Left cardiac atrium (tissue), 4 donors: Measurements from ENCODE around the gene CALM3. TPM values are rescaled to one million over a fixed set of nuclear protein-coding genes. Genes with fewer than 3 reads are reported as not detected.
"Not testable (repeated sequence)": the region's sequence is repeated elsewhere in the genome, so short reads cannot be mapped to it uniquely, and the experiment has no call there.

Source experiments
- ATAC-seq, 2 donors: fragments of 200-7000 bp; cut with Tn5 transposase; one replicate each; pipeline ENCODE4 v1.9.1; 2020; ENCODE audit warnings: mild to moderate bottlenecking in 2 of 2, moderate library complexity in 2 of 2
- DNase-seq: peaks from one replicate; pipeline ENCODE4 v3.0.0-alpha.2; 2020
- intact Hi-C, 2 donors: fragments of 100-400 bp; cut with DNase I; formaldehyde crosslinking; loops; one replicate each; pipeline versions ENCODE4 v1.14.1 to v1.15.1; 2022 to 2023
- long read RNA-seq: library from polyadenylated mRNA; unstranded; transcript quantifications from one replicate; pipeline ENCODE4 v2.0.0, GENCODE V29; 2021
- total RNA-seq, 2 donors: library from RNA; stranded (reverse); fragmentation: NEBNext Ultra II Directional; extraction: Animal tissue kit (Norgen Biotek cat#: 25700); gene quantifications; one replicate each; pipeline ENCODE4 v1.2.1, GENCODE V29; 2021
- donor health status: DM: no; HTN: yes; CAD: no.
- donor health status: DM: no; HTN: yes; CAD: no; lungs with severe emphysema.
- donor health status: DM: yes; HTN: yes; CAD: no.
- donor health status: Dilated cardiomyopathy.

Gene CALM3
- total RNA-seq: 100 to 1,000 TPM; 229 to 241 TPM
- long read RNA-seq, transcript CALM3-201 (6 exons, 2,289 nt): major isoform, 26 of 30 reads
- long read RNA-seq, partial matches to known transcripts: 0 of 30 reads
- long read RNA-seq, other reads (novel, unspliced or antisense): 3 of 30 reads

DNA sequence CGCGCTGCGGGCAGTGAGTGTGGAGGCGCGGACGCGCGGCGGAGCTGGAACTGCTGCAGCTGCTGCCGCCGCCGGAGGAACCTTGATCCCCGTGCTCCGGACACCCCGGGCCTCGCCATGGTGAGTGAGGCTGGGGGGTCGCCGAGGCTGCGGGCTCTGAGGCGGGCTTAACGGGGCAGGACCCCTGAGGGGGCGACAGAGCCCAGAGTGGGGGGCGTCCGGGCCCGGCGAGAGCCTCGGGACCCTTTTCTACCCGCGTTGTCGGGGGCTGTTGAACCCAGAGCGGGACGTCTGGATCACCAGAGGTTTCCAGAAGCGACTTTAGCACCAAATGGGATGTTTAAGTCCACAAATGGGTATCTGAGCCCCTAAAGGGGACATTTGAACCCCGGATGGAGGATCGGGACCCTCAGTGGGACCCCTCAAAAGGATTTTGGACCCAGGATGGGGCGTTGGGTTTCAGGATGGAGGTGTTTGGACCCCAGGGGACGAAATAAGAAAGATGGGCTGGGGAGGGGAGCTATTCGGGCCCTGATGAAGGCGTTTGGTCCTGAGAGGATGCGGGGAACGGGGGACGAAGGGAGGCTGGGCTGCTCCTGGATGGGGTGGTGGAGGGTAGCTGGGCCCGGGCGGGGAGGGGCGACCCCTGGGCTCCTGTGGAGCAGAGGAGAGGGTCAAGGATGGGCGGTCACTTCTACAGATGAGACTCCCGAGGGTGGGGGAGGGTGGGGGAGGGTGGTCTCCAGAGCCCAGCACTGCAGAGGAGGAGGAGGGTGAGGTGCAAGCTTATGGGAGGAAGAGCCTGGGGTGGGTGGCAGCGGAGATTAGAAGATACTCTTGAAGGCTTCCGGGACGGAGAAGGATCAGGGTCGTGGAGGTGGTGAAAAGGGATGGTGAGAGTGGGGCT, at the start of gene CALM3:
Gene CALM3 (plus strand): TSS at position 13 of the 907 bp plus-strand sequence. CDS start 105 bp downstream, at position 118.
- intact Hi-C loops: no loop called here
- ATAC-seq: peak in 1 of 2 donors; percentile 9
- DNase-seq: peak; percentile 43

DNA sequence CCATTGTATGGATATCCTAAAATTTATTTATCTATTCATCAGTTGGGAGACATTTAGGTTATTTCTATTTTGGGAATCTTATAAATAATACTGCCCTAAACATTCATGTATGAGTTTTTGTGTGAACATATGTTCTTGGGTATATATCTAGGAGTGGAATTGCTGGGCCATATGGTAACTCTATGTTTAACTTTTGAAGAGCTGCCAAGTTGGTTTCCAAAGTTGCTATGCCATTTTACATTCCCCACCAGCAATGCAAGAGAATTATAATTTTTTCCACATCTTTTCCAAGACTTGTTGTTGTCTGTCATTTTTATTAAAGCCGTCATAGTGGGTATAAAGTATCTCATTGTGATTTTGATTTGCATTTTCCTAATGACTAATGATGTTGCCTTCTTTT, 48.2 kb upstream of the CALM3 start:
- intact Hi-C loops: no loop called here
- no peak for DNase-seq
- no peak for ATAC-seq

DNA sequence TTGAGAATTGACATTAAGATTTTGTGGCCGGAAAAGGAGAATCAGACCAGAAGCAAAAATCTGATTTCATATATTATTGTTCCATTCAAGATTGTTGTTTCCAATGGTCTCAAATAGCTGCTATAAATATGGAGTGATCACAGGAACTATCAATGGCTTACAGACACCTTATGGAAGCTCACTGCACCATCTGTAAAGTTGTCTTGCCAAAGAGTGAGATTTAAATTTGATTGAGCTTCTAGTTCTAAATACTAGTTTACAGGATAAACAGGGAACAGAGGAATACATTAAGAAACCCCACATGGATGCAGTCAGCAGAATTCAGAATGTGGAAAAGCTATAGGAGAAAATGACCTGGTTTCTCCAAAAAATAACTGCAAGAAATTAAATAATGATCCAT, 47.0 kb upstream of the CALM3 start:
- ATAC-seq (no peak), DNase-seq (no peak)
- intact Hi-C loops: no loop called here

GRCh38 chr19:46555628-46556280, 45.4 kb upstream of the CALM3 start:
- ATAC-seq: no peak
- intact Hi-C loops: no loop called here
- DNase-seq: no peak

- DNase-seq, ATAC-seq, intact Hi-C loops: not testable (repeated sequence)
Observed at GRCh38 chr19:46556471-46556870, 44.7 kb upstream of the CALM3 start.

DNA sequence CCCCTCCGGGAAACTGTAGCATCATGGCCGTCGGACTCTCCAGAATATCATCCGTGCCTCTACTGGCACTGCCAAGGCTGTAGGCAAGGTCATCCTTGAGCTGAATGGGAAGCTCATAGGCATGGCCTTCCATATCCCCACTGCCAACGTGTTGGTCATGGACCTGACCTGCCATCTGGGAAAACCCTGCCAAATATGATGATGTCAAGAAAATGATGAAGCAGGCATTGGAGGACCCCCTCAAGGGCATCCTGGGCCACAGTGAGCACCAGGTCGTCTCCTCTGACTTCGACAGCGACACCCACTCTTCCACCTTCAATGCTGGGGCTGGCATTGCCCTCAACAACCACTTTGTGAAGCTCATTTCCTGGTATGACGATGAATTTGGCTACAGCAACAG, 41.9 kb upstream of the CALM3 start:
- DNase-seq (no peak), ATAC-seq (no peak)
- intact Hi-C loops: no loop called here

DNA sequence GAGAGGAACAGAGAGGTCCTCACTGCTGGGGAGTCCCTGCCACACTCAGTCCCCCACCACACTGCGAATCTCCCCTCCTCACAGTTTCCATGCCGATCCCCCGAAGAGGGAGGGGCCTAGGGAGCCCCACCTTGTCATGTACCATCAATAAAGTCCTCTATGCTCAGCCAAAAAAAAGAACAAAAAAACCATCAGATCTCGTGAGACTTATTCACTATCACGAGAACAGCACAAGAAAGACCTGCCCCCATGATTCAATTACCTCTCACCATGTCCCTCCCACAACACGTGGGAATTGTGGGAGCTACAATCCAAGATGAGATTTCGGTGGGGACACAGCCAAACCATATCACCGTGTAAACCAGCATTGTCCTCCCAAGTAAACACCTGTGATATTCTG, 41.5 kb upstream of the CALM3 start:
- DNase-seq, intact Hi-C loops, ATAC-seq: not testable (repeated sequence)

DNA sequence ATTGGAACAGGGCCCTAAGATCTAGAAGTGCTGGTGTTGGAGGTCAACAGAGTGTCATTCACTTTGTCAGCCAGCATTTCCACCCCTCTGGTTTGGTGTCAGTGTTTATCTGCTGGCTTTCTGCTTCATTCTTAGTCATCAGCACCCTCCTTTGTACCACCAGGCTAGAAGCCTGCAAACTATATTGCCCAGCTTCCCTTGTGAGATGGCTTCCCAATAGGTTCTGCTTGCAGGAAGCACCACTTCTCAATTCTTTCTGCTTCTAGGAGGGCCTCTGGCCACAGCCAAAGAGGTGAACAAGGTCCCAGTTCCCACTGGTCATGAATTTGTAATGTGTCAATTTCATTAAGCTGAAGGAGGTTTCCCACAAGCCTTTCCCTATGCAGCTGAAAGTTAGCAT, 36.4 kb upstream of the CALM3 start:
- intact Hi-C loops: no loop called here
- ATAC-seq: no peak

GRCh38 chr19:46571495-46571894, 29.6 kb upstream of the CALM3 start:
- no peak for ATAC-seq
- DNase-seq: no peak

More for the DNA sequence above, 36.4 kb upstream of the CALM3 start:
- no peak for DNase-seq

DNA sequence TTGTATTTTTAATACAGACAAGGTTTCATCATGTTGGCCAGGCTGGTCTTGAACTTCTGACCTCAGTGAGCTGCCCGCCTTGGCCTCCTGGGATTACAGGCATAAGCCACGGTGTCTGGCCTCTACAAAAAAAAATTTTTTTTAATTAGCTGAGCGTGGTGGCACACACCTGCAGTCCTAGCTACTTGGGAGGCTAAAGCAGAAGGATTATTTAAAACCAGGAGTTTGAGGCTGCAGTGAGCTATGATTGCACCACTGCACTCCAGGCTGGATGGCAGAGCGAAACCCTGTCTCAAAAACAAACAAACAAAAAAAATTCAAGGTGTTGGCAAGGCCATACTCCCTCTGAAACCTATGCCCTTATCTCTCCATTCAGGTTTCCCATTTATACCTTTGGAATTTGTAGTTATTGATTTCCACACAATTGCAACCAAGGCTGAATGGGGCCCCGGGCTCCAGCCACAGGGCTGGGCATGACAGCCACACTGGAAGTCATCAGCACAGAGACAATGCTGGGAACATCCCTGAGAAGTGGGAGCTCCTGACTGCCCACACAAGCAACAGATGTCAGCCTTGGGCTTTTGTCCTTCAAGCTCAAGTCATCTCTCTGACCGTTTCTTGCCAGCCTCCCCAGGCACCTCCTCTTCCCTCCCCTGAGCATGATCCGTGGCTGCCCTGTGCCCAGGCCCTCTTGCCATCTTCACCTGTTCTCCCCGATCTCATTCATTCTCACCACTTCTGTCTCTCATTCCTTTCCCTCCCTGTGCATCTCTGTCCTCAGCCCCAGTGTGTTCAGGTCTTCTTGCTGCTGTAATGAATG, 27.2 kb upstream of the CALM3 start:
- DNase-seq: no peak
- intact Hi-C loops: no loop called here
- ATAC-seq: no peak

More at GRCh38 chr19:46571495-46571894, 29.6 kb upstream of the CALM3 start:
- intact Hi-C loops: no loop called here

- no peak for DNase-seq
- ATAC-seq: no peak
- intact Hi-C loops: no loop called here
Observed at GRCh38 chr19:46574533-46574932, 26.6 kb upstream of the CALM3 start.

- intact Hi-C loops: no loop called here
- DNase-seq (no peak), ATAC-seq (no peak)
Observed at GRCh38 chr19:46578450-46578849, 22.7 kb upstream of the CALM3 start.

GRCh38 chr19:46579361-46579879, 21.7 kb upstream of the CALM3 start:
- ATAC-seq (no peak), DNase-seq (no peak)
- intact Hi-C loops: no loop called here

- intact Hi-C loops: no loop called here
- DNase-seq: no peak
- ATAC-seq: no peak
Observed at GRCh38 chr19:46580247-46580646, 20.9 kb upstream of the CALM3 start.

DNA sequence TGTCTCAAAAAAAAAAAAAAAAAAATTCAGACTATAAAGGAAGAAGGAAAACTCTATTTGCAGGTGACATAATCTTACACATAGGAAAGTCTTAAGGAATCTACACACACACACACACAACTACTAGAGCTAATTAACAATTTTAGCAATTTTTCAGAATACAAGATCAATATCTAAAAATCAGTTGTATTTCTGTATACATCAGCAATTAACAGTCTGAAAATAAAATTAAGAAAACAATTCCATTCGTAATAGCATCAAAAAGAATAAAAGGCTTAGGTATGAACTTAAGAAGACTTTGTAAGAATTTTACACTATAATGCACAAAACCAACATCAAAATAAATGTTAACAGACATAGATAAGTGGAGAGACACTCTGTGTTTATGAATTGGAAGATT, 15.6 kb upstream of the CALM3 start:
- DNase-seq (no peak), ATAC-seq (no peak)
- intact Hi-C loops: no loop called here

- intact Hi-C loops: no loop called here
- ATAC-seq: no peak
- DNase-seq: no peak
Observed at GRCh38 chr19:46586294-46586693, 14.8 kb upstream of the CALM3 start.

GRCh38 chr19:46587861-46588260, 13.3 kb upstream of the CALM3 start:
- intact Hi-C loops: no loop called here
- ATAC-seq (no peak), DNase-seq (no peak)

- DNase-seq (no peak), ATAC-seq (no peak)
- intact Hi-C loops: no loop called here
Observed at GRCh38 chr19:46591254-46591653, 9.9 kb upstream of the CALM3 start.

- intact Hi-C loops: no loop called here
- no peak for ATAC-seq
- DNase-seq: no peak
Observed at GRCh38 chr19:46591870-46592269, 9.3 kb upstream of the CALM3 start.
